DMS153 (cell line): ENCODE measurements around the gene LRPPRC.
"Not testable (repeated sequence)": the region's sequence is repeated elsewhere in the genome, so short reads cannot be mapped to it uniquely, and the experiment has no call there.

ENCODE experiments used
- DNase-seq: peaks from one replicate; lab custom pipeline; 2025; lab: John Stamatoyannopoulos, UW

The LRPPRC gene

DNA sequence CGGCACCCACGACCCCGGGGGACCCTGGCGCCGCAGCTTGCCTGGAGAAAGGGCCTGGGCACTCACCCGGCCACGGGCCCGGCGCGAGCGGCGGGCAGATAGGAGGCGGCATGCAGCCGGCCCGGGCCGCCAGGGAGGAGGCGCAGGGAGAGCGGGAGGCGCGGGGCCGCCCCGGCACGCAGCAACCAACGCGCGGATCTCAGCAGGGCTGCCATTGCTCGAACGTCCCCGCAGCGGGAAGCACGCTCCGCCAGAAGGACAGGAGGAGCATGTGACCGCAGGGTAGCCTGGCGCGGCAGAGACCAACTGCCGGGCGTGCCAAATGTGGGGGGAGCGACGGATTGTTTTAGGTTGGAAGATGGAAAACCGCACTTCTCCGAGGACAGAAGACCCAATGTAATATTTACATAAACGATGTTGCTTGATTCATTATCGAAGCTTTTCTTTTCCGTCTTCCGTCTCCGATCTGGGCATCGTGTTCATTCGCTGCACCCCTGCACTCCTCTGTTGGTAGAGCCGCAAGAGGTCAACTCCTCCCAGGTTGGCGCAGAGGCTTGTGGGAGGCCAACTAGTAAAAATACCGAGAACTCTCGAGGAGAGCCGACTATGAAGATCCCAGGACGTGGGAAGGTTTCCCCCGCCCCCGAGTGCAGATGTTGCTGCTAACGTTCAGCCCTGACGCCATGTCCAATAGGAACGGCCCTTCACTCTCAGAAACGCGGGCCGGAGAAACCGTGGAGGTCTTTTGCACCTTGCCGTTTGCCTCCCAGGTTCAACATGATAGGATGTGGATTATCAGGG is at the start of gene LRPPRC:
Gene LRPPRC (minus strand): TSS at position 257 of the 801 bp plus-strand sequence. CDS start 42 bp downstream, at position 215.
- DNase-seq, result peak; percentile 86

DNA sequence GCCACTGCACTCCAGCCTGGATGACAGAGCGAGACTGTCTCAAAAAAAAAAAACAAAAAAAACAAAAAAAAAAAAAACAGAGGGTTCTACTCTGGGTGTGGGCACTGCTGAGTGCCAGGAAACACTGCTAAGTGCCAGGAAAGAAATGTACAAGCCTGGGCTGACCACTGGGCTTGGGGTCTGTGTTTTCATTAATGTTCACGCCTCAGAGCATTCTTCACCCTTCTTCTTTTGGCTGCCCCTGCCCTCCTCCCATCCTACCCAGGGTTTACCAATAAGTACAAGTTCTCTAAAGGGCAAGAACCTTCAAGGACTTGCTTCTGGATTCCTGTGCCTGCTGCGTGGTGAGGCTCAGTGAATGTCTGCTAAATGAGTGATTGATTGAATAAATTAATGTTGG is 49.3 kb upstream of the LRPPRC start:
- DNase-seq, result no peak

DNA sequence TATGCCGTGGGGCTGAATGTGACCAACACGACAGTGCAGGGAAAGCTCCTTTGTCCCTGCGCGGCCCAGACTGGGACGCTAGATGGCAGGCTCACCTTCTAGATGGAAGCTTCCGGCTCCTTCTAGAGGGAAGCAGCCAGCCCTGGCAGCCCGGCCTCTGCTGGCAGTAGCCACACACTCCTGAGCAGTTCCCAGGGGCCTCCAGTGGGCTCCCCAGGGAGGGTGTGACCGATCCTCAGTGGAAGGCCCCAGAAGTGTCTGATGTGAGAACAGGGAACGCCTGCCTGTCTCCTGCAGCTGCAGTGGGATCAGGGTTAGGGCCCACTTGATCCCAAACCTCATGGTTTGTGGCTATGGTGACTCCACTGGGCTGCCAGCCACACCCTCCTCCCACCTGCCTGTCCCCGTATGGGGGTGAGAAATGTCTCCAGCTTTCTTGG is 48.5 kb upstream of the LRPPRC start:
- DNase-seq, result peak; percentile 82

GRCh38 chr2:44040365-44040764 is 44.6 kb upstream of the LRPPRC start:
- DNase-seq, result no peak

GRCh38 chr2:44038277-44038676 is 42.5 kb upstream of the LRPPRC start:
- DNase-seq, result no peak

DNA sequence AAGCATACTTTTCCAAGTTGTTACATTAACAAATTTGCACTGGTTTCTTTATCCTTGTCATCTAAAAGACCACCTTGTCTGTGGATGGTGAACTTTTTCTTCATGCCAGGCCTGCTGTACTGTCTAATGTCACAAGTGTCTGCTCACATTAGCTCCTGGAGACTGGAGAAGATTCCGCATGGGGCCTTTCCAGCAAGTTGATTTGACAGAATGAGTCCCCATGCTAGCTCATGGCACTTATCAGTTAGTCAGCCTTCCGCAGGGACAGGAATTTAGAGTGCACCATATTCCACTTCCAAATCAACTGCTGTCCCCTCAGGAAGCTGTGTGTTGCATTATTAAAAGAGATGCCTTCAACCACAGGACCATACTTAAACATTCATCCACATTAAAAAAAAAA is 41.4 kb upstream of the LRPPRC start:
- no peak for DNase-seq

DNA sequence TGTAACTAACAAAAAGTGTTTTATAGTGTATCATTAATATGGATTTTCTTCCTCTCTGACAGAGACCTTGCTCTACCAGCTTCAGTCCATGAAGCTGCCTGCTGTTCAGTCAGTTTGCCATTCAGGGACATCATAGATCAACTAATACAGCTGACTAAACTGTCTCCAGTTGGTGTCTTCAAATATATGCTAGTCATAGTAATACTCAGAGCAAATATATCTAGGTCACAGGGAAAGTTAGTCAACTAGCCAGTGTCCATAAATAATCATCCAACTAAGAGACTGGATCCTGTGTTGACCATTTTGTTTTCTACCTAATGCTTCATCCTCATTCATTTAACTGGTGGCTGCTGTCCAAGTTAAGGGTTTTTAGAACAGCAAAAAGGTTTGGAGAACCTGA is 38.2 kb upstream of the LRPPRC start:
- no peak for DNase-seq

- not testable (repeated sequence) for DNase-seq
Observed at GRCh38 chr2:44027076-44027475, 31.3 kb upstream of the LRPPRC start.

- DNase-seq, result no peak
Observed at GRCh38 chr2:44016282-44016681, 20.5 kb upstream of the LRPPRC start.

DNA sequence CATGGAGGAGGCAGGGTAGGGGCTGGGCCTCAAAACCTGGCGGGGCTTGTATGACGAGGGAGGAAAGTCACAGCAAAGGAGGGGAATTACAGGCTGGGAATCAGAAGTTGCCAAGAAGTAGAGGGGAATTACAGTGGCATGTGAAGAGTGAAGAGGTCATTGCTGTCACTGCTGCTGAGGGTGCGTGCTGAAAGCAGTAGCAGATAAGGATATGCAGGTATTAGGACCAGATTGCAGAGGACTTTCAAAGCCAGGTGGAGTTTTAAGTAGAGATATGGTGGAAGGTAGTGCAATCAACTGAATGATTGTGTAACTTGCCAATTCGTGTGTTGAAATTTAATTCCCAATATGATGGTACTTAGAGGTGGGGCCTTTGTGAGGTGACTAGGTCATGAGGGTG is 19.4 kb upstream of the LRPPRC start:
- DNase-seq, result no peak

DNA sequence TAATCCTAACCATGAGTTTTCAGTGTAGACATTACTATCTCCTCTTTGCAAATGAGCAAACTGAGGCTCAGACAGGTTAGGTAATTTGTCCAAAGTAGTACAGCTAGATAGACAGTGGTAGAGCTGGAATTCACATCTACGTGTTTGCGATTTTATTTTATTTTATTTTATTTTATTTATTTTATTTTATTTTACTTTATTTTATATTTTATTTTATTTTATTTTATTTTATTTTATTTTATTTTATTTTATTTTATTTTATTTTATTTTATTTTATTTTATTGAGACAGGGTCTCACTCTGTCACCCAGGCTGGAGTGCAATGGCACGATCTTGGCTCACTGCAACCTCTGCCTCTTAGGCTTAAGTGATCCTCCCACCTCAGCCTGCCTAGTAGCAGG is 17.4 kb upstream of the LRPPRC start:
- DNase-seq, result not testable (repeated sequence)

DNA sequence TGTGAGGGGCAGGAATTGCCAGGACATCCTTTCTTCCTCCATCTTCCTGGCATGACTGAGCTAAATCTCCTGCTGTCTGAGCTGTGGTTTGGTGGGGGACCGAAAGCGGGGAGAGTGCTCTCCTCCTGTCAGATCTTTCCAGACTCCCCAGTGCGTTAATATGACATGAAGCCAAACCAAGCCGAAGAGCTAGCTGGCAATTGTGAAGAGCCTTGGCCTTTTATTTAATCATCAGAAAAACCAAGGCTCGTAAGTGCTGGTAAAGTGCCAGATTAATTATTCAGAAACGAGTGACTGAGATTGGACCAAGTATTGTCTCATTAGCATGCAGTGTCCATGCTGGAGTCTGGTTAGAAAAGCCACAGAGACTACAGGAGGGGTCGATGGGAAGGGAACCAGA is 14.5 kb upstream of the LRPPRC start:
- DNase-seq, result no peak

DNA sequence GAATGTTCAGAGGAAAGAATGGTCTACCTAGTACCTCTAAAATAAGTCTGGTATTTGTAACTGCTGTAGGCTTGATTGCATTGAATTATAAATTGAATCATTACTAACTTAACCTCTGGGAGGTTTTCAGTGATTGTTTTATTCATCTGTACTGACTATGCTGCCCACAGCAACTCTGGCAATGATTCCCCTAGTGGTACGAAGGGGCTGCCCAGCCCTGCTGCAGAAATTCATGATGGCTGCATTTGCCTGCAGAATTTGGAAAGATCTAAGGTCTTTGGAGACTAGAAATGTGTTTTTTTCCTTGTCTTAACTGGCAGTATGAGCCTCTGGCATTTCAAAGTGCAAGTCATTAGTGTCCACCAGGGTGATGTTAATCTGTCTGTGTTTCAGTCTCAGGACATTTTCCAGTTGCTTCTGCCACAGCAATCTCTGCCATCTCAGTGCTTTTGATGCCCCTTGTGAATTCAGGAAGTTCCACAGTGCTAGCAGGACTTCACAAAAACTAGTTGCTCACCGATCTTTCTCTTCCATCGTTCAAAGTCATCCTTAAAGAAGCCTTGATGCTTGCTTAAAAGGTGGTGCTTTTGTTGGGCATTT is 13.4 kb upstream of the LRPPRC start:
- DNase-seq, result no peak

GRCh38 chr2:44005846-44006245 is 10.1 kb upstream of the LRPPRC start:
- DNase-seq, result no peak

- DNase-seq, result no peak
Observed at GRCh38 chr2:44004735-44005602, 9.2 kb upstream of the LRPPRC start.

DNA sequence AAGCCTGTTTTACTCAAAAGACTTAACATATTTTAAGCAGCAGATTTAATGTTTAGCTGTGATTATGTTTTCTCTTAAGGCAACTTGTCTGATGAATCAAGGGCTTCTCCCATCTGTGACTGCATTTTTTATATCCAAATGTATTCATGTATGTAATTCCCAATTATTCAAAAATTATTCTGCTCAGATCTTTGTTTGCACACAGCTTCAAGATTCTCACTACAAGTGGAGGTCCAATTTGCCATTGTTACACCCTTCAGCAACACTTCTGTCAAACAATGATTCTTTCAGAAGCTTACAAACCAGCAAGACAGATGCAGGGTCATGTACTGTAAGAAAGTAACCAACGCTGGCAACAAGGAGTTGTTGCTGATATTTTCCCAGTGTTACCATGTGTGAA is 5.9 kb upstream of the LRPPRC start:
- no peak for DNase-seq

- no peak for DNase-seq
Observed at GRCh38 chr2:43998263-43998662, 2.5 kb upstream of the LRPPRC start.

DNA sequence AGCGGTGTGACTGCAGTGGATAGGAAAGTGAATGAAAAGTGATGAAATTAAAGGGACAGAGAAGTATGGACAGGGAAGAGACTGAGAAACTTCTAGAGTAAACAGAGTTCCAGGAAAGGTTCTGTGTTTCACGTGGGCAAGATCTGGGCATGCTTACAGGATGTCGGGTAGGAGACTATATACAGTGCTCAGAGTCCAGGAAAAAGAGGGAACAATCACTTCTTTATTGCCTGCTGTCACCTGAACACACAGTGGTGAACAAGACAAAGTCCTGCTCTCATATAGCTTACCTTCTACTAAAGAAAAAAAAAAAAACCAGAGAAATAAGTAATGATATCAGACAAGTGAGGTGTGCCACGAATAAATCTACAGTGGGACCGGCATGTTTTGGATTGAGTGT is 2.4 kb downstream of the LRPPRC start:
- no peak for DNase-seq

DNA sequence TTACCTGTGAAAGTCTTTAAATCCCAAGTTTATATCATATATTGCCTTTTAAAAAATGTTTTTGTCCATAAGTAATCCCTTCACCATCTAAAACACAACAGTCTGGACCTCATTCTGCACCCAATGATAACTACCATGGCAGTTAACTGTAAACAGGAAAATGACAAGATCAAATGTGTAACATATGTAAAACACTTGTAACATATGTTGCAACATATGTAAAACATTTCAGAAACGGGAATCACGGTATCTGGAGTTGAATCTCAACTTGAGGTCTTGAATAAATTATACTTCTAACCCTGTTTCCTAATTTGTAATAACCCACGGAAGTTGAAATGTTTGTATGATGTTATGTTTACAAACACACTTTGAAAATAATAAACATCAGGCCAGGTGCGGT is 6.2 kb downstream of the LRPPRC start:
- DNase-seq, result no peak

- no peak for DNase-seq
Observed at GRCh38 chr2:43986600-43986999, 9.2 kb downstream of the LRPPRC start.

DNA sequence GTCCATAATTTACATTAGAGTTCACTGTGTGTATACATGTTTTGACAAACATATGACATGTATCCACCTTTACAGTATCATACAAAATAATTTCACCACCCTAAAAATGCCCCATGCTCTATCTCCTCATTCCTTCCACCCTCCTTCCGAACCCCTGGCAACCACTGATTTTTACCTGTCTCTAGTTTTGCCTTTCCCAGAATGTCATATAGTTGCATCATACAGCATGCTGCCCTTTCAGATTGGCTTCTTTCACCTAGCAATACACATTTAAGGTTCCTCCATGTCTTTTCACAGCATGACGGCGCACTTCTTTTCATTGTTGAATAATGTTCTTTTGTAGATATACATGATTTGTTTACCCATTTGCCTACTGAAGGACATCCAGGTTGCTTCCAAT is 10.4 kb downstream of the LRPPRC start:
- DNase-seq, result no peak

GRCh38 chr2:43984533-43984932 is 11.3 kb downstream of the LRPPRC start:
- no peak for DNase-seq

- no peak for DNase-seq
Observed at GRCh38 chr2:43980902-43981301, 14.9 kb downstream of the LRPPRC start.
